ENCODE measurements around the gene MTCL3.

Gene MTCL3

DNA sequence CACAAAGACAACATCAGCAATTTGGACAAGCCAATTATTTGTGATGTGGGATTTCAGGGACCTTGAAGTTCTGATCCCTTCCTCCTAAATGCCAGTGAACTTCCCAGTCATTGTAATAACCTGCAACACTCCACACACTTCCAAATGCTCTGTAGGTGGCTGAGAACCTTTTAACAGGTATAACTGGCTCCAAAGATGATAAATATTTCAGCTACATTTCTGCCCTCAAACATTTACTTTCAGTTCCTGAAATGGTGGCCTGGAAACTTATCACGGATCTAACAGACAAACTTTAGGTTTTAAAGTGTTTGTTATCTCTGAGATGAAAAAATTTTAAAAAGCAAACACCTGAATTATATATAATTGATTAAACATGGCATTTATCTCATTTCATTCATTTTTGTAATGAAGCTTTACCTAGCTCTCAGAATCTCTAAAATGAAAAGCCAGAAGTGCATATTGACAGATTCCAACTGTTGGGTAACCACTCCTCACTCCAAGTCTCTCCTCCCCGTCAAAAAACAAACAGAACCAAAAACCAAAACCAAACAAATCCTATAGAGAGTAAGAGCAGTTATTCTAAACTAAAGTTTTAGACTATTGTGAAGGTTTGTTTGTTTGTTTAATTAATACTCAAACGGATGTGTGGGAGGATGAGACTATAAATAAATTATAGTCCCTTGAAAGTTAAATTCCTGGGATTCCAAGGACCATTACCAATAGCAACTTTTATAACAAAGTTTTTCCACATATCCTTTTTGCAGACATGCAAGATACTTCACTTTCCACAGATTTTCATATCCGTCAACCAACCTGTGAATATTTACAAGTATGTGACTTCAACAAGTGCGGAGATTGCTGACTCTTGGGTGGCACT, 47.5 kb downstream of the MTCL3 start:
- Histone ChIP-seq H3K79me2 (ENCODE audit: insufficient read depth, low read length) (no peaks in the 10 kb centered on the region), H3K9ac (ENCODE audit: low read depth, low read length) (no peak overlapping the region), H3K27ac (ENCODE audit: low read length) (no peak overlapping the region), H3K27me3 (ENCODE audit: insufficient read depth, low read length, poor library complexity) (no peaks in the 10 kb centered on the region), H3K9me3 (ENCODE audit: insufficient read depth, low read length, severe bottlenecking) (no peaks in the 10 kb centered on the region), H2AFZ (ENCODE audit: low read depth, low read length) (no peak overlapping the region), H3K4me1 (ENCODE audit: insufficient read depth, low read length) (no peaks in the 10 kb centered on the region), H3K4me2 (ENCODE audit: insufficient read depth, low read length) (no peak overlapping the region), H4K20me1 (ENCODE audit: insufficient read depth, low read length) (no peaks in the 10 kb centered on the region), H3K36me3 (ENCODE audit: insufficient read depth, low read length) (0 out of 2 replicates have a peak, but pooled peaks cover 4% of the 10 kb centered on the region), H3K4me3 (ENCODE audit: low read depth in 1 of 2, low read length in 2 of 2) (no peak overlapping the region)
- no peak for TF ChIP-seq EZH2 (IDR thresholded peaks at IDR 0.05; ENCODE audit: borderline replicate concordance, low read depth, low read length, severe bottlenecking)
- TF ChIP-seq, protein P1, sequence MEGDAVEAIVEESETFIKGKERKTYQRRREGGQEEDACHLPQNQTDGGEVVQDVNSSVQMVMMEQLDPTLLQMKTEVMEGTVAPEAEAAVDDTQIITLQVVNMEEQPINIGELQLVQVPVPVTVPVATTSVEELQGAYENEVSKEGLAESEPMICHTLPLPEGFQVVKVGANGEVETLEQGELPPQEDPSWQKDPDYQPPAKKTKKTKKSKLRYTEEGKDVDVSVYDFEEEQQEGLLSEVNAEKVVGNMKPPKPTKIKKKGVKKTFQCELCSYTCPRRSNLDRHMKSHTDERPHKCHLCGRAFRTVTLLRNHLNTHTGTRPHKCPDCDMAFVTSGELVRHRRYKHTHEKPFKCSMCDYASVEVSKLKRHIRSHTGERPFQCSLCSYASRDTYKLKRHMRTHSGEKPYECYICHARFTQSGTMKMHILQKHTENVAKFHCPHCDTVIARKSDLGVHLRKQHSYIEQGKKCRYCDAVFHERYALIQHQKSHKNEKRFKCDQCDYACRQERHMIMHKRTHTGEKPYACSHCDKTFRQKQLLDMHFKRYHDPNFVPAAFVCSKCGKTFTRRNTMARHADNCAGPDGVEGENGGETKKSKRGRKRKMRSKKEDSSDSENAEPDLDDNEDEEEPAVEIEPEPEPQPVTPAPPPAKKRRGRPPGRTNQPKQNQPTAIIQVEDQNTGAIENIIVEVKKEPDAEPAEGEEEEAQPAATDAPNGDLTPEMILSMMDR (IDR thresholded peaks at IDR 0.05; ENCODE audit: borderline replicate concordance, extremely low read depth, low read length, poor library complexity, severe bottlenecking): no peak
- ATAC-seq (ENCODE audit: insufficient read depth, low read depth): no peak
- no peak for DNase-seq

DNA sequence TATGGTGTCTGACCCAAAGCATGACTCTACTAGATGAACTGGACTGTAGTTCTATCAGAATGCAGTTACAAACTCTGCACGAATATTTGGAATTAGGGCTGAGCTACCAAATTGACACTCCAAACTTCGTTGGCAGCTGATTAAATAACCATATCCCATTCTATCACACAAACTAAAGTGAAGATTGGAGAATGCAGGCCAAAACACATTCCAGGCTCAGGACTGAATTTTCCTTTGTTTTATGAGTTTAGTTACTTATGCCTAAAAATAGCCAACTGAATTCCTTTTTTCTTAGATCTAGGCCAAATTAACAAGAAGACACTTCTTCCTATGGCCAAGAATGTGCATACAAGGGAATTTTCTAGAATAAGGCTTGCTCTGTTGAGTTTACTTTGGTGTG, 50.2 kb downstream of the MTCL3 start:
- Histone ChIP-seq H3K27ac (ENCODE audit: low read length) (no peak overlapping the region), H3K4me1 (ENCODE audit: insufficient read depth, low read length) (no peaks in the 10 kb centered on the region), H2AFZ (ENCODE audit: low read depth, low read length) (no peak overlapping the region), H3K36me3 (ENCODE audit: insufficient read depth, low read length) (no peaks in the 10 kb centered on the region), H3K27me3 (ENCODE audit: insufficient read depth, low read length, poor library complexity) (no peaks in the 10 kb centered on the region), H3K9ac (ENCODE audit: low read depth, low read length) (no peak overlapping the region), H3K9me3 (ENCODE audit: insufficient read depth, low read length, severe bottlenecking) (no peaks in the 10 kb centered on the region), H3K4me3 (ENCODE audit: low read depth in 1 of 2, low read length in 2 of 2) (no peak overlapping the region), H3K4me2 (ENCODE audit: insufficient read depth, low read length) (no peak overlapping the region), H4K20me1 (ENCODE audit: insufficient read depth, low read length) (no peaks in the 10 kb centered on the region), H3K79me2 (ENCODE audit: insufficient read depth, low read length) (no peaks in the 10 kb centered on the region)
- no peak for ATAC-seq (ENCODE audit: insufficient read depth, low read depth)
- no peak for DNase-seq
- TF ChIP-seq, protein P1 (IDR thresholded peaks at IDR 0.05; ENCODE audit: borderline replicate concordance, extremely low read depth, low read length, poor library complexity, severe bottlenecking): no peak
- no peak for TF ChIP-seq EZH2 (IDR thresholded peaks at IDR 0.05; ENCODE audit: borderline replicate concordance, low read depth, low read length, severe bottlenecking)

DNA sequence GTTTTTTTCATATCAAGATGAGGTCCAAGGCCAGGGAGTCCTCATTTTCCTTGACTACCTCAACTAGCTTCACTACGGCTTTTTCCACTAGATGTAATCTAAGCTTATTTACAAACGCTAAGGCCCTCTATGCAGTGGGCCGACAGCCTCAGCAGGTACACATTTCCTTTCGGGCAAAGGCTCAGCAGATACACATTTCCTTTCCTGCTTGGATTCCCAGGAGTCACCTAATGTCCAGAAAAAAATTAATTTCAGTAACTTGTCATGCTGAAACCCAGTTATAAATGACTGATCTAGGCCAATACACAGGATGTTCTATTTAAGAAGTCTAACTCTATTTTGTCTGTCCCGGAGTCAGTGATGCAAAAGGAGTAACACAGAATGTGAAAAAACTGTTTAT, 52.7 kb downstream of the MTCL3 start:
- Histone ChIP-seq H3K27ac (ENCODE audit: low read length) (no peak overlapping the region), H3K27me3 (ENCODE audit: insufficient read depth, low read length, poor library complexity) (no peaks in the 10 kb centered on the region), H3K9ac (ENCODE audit: low read depth, low read length) (no peak overlapping the region), H4K20me1 (ENCODE audit: insufficient read depth, low read length) (no peaks in the 10 kb centered on the region), H3K4me3 (ENCODE audit: low read depth in 1 of 2, low read length in 2 of 2) (no peak overlapping the region), H3K79me2 (ENCODE audit: insufficient read depth, low read length) (no peaks in the 10 kb centered on the region), H3K4me2 (ENCODE audit: insufficient read depth, low read length) (no peak overlapping the region), H3K9me3 (ENCODE audit: insufficient read depth, low read length, severe bottlenecking) (no peaks in the 10 kb centered on the region), H2AFZ (ENCODE audit: low read depth, low read length) (no peak overlapping the region), H3K36me3 (ENCODE audit: insufficient read depth, low read length) (no peaks in the 10 kb centered on the region), H3K4me1 (ENCODE audit: insufficient read depth, low read length) (no peaks in the 10 kb centered on the region)
- DNase-seq (no peak), ATAC-seq (ENCODE audit: insufficient read depth, low read depth) (no peak)
- TF ChIP-seq EZH2 (IDR thresholded peaks at IDR 0.05; ENCODE audit: borderline replicate concordance, low read depth, low read length, severe bottlenecking): no peak
- TF ChIP-seq, protein P1 (IDR thresholded peaks at IDR 0.05; ENCODE audit: borderline replicate concordance, extremely low read depth, low read length, poor library complexity, severe bottlenecking): no peak
